ENCODE data around the gene UBXN7. TPM values are rescaled to one million over a fixed set of nuclear protein-coding genes. Genes with fewer than 3 reads are reported as not detected.

Gene UBXN7
- total and polyA plus RNA-seq, 10 donors = 2.4 to 59.0 (median 25.2) TPM

DNA sequence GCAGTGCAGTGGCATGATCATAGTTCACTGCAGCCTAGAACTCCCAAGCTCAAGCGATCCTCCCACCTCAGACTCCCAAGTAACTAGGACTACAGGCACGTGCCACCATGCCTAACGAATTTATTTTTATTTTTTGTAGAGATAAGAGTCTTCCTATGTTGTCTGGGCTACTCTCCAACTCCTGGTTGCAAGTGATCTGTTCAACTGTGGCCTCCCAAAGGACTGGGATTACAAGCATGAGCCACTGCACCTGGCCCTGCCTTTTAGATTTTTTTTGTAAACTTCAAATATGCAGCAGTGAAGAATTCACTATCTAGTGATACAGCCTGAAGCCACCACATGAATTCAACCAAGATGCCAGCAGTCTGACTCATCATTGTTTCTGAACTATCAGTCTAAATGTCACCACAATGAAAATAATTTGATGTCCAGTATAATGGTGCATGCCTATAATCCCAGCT, 32.7 kb downstream of the UBXN7 start:
- 80 to 98% (median 83%) methylated on average over 3 of the region's 3 CpGs for WGBS, 5 donors
- Histone ChIP-seq H3K36me3 (peaks cover 0 to 96% (median 35%) of the 10 kb centered on the region in 6 donors), H3K4me1 (peaks cover 0 to 7% (median 0%) of the 10 kb centered on the region in 6 donors), H3K27ac (no peak overlapping the region), H3K4me3 (no peak overlapping the region), H3K27me3 (replicated peaks in 1 of 7) (no peaks in the 10 kb centered on the region), H3K9me3 (no peaks in the 10 kb centered on the region)
- intact Hi-C loops (cut with DNase I; ENCODE audit: low total_unique reads) = no loop called here
- TF ChIP-seq, protein P1, sequence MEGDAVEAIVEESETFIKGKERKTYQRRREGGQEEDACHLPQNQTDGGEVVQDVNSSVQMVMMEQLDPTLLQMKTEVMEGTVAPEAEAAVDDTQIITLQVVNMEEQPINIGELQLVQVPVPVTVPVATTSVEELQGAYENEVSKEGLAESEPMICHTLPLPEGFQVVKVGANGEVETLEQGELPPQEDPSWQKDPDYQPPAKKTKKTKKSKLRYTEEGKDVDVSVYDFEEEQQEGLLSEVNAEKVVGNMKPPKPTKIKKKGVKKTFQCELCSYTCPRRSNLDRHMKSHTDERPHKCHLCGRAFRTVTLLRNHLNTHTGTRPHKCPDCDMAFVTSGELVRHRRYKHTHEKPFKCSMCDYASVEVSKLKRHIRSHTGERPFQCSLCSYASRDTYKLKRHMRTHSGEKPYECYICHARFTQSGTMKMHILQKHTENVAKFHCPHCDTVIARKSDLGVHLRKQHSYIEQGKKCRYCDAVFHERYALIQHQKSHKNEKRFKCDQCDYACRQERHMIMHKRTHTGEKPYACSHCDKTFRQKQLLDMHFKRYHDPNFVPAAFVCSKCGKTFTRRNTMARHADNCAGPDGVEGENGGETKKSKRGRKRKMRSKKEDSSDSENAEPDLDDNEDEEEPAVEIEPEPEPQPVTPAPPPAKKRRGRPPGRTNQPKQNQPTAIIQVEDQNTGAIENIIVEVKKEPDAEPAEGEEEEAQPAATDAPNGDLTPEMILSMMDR (IDR thresholded peaks at IDR 0.05 in 8 of 11, conservative IDR thresholded peaks at IDR 0.05 in 3 of 11) = no peak
- TF ChIP-seq POLR2AphosphoS5 (IDR thresholded peaks at IDR 0.05) (no peak), POLR2A (IDR thresholded peaks at IDR 0.05) (no peak)
- no peak for DNase-seq

DNA sequence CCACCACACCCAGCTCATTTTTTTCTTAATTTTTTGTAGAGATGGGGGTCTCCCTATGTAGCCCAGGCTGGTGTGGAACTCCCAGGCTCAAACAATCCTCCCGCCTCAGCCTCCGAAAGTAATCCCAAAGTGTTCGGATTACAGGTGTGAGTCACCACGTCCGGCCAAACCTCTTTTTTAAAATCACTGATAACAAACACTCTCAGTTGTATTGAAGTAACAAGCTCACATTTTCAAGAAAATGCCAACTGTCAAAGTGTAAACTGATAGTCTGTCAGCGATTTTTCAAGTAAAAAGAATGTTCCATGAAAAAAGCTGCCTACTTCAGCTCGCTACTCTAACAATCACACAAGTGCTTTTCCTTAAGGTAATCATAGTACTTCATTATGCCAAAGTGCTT, 33.4 kb downstream of the UBXN7 start:
- Histone ChIP-seq H3K4me1 (peaks cover 0 to 7% (median 0%) of the 10 kb centered on the region in 6 donors), H3K27ac (no peak overlapping the region), H3K27me3 (replicated peaks in 1 of 7) (no peaks in the 10 kb centered on the region), H3K9me3 (no peaks in the 10 kb centered on the region), H3K4me3 (no peak overlapping the region), H3K36me3 (peaks cover 0 to 96% (median 35%) of the 10 kb centered on the region in 6 donors)
- no peak for DNase-seq
- TF ChIP-seq POLR2AphosphoS5 (IDR thresholded peaks at IDR 0.05) (no peak), POLR2A (IDR thresholded peaks at IDR 0.05) (no peak)
- TF ChIP-seq, protein P1 (IDR thresholded peaks at IDR 0.05 in 8 of 11, conservative IDR thresholded peaks at IDR 0.05 in 3 of 11) = no peak
- 89 to 98% (median 97%) methylated on average over 7 of the region's 7 CpGs for WGBS, 5 donors
- intact Hi-C loops (cut with DNase I; ENCODE audit: low total_unique reads) = no loop called here

DNA sequence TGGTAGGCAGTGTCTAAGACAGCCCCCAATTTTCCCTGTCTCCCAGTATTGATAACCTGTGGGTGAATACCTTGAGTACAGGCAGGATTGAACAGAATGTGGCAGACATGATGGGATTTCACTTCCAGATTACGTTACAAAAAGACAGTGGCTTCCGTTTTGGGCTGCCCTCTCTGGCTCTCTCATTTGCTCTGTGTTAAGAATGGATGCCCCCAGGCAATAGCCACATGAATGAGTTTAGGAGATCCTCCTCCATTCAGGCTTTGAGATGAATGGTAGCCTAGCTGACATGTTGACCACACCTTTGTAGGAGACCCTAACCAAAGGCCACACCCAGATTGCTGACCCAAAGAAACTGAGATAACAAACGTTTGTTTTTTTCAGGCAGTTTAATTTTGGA, 34.3 kb downstream of the UBXN7 start:
- 77 to 93% (median 86%) methylated on average over 3 of the region's 3 CpGs for WGBS, 5 donors

DNA sequence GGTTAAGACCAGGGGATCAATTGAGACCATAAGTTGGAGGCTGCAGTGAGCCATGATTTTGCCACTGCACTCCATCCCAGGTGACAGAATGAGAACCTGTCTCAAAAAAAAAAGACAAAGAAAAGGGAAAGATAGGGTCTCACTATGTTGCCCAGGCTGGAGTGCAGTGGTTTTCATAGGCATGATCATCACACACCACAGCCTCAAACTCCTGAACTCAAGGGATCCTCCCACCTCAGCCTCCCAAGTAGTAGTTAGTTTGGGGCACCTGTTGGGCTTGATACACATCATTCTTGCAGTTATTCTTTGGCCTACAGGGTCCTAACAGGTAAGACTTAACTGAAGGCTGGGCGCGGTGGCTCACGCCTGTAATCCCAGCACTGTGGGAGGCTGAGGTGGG, 42.1 kb downstream of the UBXN7 start:
- WGBS, 5 donors = 94 to 100% (median 100%) methylated on average over 3 of the region's 3 CpGs
- H3K4me1 ChIP-seq = no peaks in the 10 kb centered on the region
- DNase-seq = no peak
- intact Hi-C loops (cut with DNase I; ENCODE audit: low total_unique reads) = no loop called here
- TF ChIP-seq POLR2AphosphoS5 (IDR thresholded peaks at IDR 0.05) (no peak), POLR2A (IDR thresholded peaks at IDR 0.05) (no peak)
- TF ChIP-seq, protein P1 (IDR thresholded peaks at IDR 0.05 in 8 of 11, conservative IDR thresholded peaks at IDR 0.05 in 3 of 11) = no peak
- no peaks in the 10 kb centered on the region for H3K27me3 ChIP-seq (replicated peaks in 1 of 7)
- peaks cover 0 to 5% (median 0%) of the 10 kb centered on the region in 8 donors for H3K9me3 ChIP-seq
- no peak overlapping the region for H3K4me3 ChIP-seq
- H3K36me3 ChIP-seq = peaks cover 0 to 88% (median 46%) of the 10 kb centered on the region in 6 donors
- H3K27ac ChIP-seq = no peak overlapping the region

More for the DNA sequence above, 34.3 kb downstream of the UBXN7 start:
- no peak overlapping the region for H3K4me3 ChIP-seq
- peaks cover 0 to 7% (median 0%) of the 10 kb centered on the region in 6 donors for H3K4me1 ChIP-seq
- H3K27ac ChIP-seq = no peak overlapping the region
- peaks cover 0 to 96% (median 41%) of the 10 kb centered on the region in 6 donors for H3K36me3 ChIP-seq
- TF ChIP-seq POLR2AphosphoS5 (IDR thresholded peaks at IDR 0.05) = no peak
- TF ChIP-seq, protein P1 (IDR thresholded peaks at IDR 0.05 in 8 of 11, conservative IDR thresholded peaks at IDR 0.05 in 3 of 11) = no peak
- TF ChIP-seq POLR2A (IDR thresholded peaks at IDR 0.05) = no peak
- no peaks in the 10 kb centered on the region for H3K9me3 ChIP-seq
- DNase-seq = no peak
- intact Hi-C loops (cut with DNase I; ENCODE audit: low total_unique reads) = no loop called here
- no peaks in the 10 kb centered on the region for H3K27me3 ChIP-seq (replicated peaks in 1 of 7)
